ENCODE results near the gene GPSM3.
"Not testable (repeated sequence)": the region's sequence is repeated elsewhere in the genome, so short reads cannot be mapped to it uniquely, and the experiment has no call there.

The GPSM3 gene

DNA sequence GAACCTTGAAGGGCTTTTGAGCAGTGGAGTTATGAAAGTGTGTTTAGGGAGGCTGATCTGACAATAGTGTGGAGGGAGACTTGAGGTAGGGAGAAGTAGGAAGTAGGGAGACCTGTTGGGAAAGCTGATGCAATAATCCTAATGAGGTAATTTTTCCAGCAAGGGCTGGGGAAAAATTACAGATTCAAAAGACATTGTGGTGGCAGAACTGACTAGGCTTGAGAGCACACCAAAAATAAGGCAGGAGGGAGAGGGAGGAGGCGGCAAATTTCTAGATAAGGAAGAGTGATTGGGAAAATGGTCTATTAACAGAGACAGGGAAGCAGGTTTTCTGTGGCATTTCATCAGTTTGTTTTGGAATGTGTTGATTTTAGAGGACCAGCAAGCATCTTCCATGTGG is 46.2 kb downstream of the GPSM3 start:
- no peaks in the 10 kb centered on the region for H3K4me1 ChIP-seq (ENCODE audit: insufficient read depth, low read length)
- ATAC-seq (ENCODE audit: insufficient read depth, low read depth) (no peak), DNase-seq (no peak)
- no peaks in the 10 kb centered on the region for H3K9me3 ChIP-seq (ENCODE audit: insufficient read depth, low read length, severe bottlenecking)
- H3K27ac ChIP-seq (ENCODE audit: low read length): no peak overlapping the region
- no peak for TF ChIP-seq EZH2 (IDR thresholded peaks at IDR 0.05; ENCODE audit: borderline replicate concordance, low read depth, low read length, severe bottlenecking)
- TF ChIP-seq, protein P1, sequence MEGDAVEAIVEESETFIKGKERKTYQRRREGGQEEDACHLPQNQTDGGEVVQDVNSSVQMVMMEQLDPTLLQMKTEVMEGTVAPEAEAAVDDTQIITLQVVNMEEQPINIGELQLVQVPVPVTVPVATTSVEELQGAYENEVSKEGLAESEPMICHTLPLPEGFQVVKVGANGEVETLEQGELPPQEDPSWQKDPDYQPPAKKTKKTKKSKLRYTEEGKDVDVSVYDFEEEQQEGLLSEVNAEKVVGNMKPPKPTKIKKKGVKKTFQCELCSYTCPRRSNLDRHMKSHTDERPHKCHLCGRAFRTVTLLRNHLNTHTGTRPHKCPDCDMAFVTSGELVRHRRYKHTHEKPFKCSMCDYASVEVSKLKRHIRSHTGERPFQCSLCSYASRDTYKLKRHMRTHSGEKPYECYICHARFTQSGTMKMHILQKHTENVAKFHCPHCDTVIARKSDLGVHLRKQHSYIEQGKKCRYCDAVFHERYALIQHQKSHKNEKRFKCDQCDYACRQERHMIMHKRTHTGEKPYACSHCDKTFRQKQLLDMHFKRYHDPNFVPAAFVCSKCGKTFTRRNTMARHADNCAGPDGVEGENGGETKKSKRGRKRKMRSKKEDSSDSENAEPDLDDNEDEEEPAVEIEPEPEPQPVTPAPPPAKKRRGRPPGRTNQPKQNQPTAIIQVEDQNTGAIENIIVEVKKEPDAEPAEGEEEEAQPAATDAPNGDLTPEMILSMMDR (IDR thresholded peaks at IDR 0.05; ENCODE audit: borderline replicate concordance, extremely low read depth, low read length, poor library complexity, severe bottlenecking): no peak
- no peaks in the 10 kb centered on the region for H4K20me1 ChIP-seq (ENCODE audit: insufficient read depth, low read length)
- peaks cover 15% of the 10 kb centered on the region for H3K27me3 ChIP-seq (ENCODE audit: insufficient read depth, low read length, poor library complexity)
- H3K9ac ChIP-seq (ENCODE audit: low read depth, low read length): no peak overlapping the region
- H3K79me2 ChIP-seq (ENCODE audit: insufficient read depth, low read length): no peaks in the 10 kb centered on the region
- H3K4me3 ChIP-seq (ENCODE audit: low read depth in 1 of 2, low read length in 2 of 2): no peak overlapping the region
- no peak overlapping the region for H2AFZ ChIP-seq (ENCODE audit: low read depth, low read length)
- no peaks in the 10 kb centered on the region for H3K36me3 ChIP-seq (ENCODE audit: insufficient read depth, low read length)
- no peak overlapping the region for H3K4me2 ChIP-seq (ENCODE audit: insufficient read depth, low read length)

DNA sequence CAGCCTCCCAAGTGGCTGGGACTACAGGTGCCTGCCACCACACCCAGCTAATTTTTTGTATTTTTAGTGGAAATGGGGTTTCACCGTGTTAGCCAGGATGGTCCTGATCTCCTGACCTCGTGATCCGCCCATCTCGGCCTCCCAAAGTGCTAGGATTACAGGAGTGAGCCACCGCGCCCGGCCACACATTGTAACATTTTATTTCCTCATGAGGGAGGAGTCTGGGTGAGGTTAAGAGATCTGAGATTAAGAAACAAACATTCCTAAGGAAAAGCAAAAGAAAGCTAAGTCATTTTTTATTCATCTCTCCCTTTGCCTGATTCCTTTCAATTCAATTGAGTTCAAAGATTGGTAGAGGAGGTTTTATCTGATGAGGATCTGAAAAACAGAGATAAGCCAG is 48.2 kb downstream of the GPSM3 start:
- not testable (repeated sequence) for H3K27ac ChIP-seq (ENCODE audit: low read length); H3K4me2 ChIP-seq (ENCODE audit: insufficient read depth, low read length); H4K20me1 ChIP-seq (ENCODE audit: insufficient read depth, low read length); H3K9me3 ChIP-seq (ENCODE audit: insufficient read depth, low read length, severe bottlenecking); DNase-seq; H3K4me1 ChIP-seq (ENCODE audit: insufficient read depth, low read length); H3K9ac ChIP-seq (ENCODE audit: low read depth, low read length); ATAC-seq (ENCODE audit: insufficient read depth, low read depth); H3K79me2 ChIP-seq (ENCODE audit: insufficient read depth, low read length); H3K4me3 ChIP-seq (ENCODE audit: low read depth in 1 of 2, low read length in 2 of 2); H2AFZ ChIP-seq (ENCODE audit: low read depth, low read length); H3K36me3 ChIP-seq (ENCODE audit: insufficient read depth, low read length)
- peaks cover 15% of the 10 kb centered on the region for H3K27me3 ChIP-seq (ENCODE audit: insufficient read depth, low read length, poor library complexity)

All from DND-41 (cell line).